Cardiac septum (tissue), 1 donor: ENCODE data around the gene DAPK1. TPM values are rescaled to one million over a fixed set of nuclear protein-coding genes. Genes with fewer than 3 reads are reported as not detected.

Experiments used
- DNase-seq: peaks from one replicate; pipeline ENCODE4 v3.0.0-alpha.2; 2020; ENCODE audit warnings: low spot score
- intact Hi-C: fragments of 100-400 bp; cut with DNase I; formaldehyde crosslinking; loops from one replicate; pipeline ENCODE4 v1.14.0; 2022
- total RNA-seq: library from RNA; stranded (reverse); fragmentation: NEBNext Ultra II Directional; extraction: Animal tissue kit (Norgen Biotek cat#: 25700); gene quantifications from one replicate; pipeline ENCODE4 v1.2.1, GENCODE V29; 2021
- donor health status: DM: no; HTN: no; CAD: no.

The DAPK1 gene
- total RNA-seq, 1 donor from 2014 or later = 2.9 TPM

- DNase-seq = no peak
- intact Hi-C loops = no loop called here
These were observed 214.5 kb downstream of the DAPK1 start for GRCh38 chr9:87711857-87712800.

DNA sequence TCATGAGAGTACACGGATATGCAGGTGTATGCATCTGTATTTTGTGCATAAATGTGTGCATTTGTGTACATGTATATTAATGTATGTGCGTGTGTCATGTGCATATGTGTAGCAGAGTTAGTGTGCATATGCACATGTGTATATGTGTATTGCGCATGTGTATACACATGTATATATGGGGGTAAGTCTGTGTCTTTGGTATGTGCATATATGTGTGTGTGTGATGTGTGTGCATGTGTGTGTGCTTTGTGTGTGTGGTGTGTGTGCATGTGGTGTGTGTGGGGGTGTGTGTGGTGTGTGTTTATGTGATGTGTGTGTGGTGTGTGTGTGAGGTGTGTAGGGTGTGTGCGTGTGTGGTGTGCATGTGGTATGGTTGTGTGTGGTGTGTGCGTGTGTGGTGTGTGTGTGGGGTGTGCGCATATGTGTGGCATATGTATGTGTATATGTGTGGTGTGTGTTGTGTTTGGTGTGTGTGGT lies 215.2 kb downstream of the DAPK1 start:
- intact Hi-C loops = no loop called here
- DNase-seq = no peak

- peak; percentile 88 for DNase-seq
- intact Hi-C loops = no loop called here
These were observed 215.8 kb downstream of the DAPK1 start for GRCh38 chr9:87713278-87713987.

- DNase-seq = no peak
- intact Hi-C loops = no loop called here
These were observed 216.3 kb downstream of the DAPK1 start for GRCh38 chr9:87713988-87714330.

GRCh38 chr9:87714819-87715218 lies 217.2 kb downstream of the DAPK1 start:
- no peak for DNase-seq
- intact Hi-C loops = no loop called here

GRCh38 chr9:87716141-87716540 lies 218.5 kb downstream of the DAPK1 start:
- no peak for DNase-seq
- intact Hi-C loops = no loop called here

- DNase-seq = no peak
- intact Hi-C loops = no loop called here
These were observed 219.8 kb downstream of the DAPK1 start for GRCh38 chr9:87717456-87717855.

DNA sequence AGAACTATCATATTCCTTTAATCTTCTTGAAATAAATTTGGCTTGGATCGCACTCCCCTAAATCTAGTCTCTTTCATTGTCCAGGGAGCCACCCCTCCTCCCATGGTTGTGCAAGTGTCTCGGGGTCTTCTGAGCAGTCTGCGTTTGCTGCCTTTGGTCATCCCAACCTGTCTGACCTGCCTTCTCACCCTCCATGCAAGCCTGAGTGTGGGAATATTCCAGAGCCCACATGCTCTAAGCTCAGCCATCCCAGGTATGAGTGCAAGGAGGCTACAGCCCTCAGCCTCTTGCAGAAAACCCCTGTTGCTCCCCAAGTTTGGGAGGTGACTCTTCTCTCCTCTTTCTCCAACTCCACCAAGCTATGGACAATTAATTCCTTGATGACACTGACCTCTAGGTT lies 220.6 kb downstream of the DAPK1 start:
- intact Hi-C loops = no loop called here
- no peak for DNase-seq

DNA sequence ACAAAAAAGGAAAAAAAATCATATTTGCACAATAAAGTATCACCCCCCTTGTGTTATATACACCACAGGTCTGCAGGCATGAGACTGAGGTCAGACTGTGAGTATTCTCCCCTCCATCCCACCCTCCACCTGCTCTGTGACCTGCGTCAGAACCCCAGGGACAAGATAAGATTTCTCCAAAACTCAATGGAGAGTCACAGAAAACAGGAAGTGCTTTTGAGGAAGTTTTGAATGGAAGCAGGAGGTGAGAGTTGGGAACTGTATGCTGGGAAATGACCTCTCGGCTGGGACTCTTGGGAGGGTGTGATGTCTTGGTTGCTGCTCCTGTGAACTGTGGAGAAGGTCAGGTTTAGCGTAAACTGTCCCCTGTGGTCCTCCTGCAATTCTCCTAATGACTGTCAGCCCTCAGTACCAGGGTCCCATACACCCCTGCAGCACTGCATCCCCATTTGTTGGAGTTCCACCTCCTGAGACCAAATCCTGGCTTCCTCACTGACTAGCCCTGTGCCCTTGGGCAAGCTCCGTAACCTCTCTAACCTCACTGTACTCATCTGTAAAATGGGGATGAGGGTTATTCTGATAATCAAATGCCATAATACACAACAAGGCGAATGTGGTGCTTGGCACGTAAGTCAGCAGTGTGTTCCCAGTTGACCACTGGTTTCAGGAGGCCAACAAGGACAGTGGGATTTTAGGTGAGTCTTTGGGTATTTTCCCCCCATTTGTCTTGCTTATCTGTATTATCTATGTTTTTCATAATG lies 221.4 kb downstream of the DAPK1 start:
- intact Hi-C loops = no loop called here
- DNase-seq = no peak

DNA sequence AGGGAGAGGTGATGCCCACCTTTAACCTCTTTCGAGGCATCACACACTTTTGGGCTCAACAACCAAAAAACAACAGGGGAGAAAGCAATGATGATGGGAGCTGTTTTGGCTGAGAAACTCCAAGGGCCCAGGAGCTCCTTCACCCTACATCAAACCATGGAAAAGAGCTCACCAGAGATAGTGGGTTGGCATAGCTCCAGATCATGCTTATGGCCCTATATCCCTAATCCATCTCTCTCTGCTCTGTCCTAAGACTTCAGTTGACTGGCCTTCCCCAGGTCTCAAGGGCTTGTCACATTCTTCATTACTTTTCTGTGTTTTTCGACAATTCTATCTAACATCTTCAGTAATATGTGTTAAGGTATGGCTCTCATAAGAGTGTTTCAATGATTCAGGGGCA lies 222.5 kb downstream of the DAPK1 start:
- intact Hi-C loops = no loop called here

DNA sequence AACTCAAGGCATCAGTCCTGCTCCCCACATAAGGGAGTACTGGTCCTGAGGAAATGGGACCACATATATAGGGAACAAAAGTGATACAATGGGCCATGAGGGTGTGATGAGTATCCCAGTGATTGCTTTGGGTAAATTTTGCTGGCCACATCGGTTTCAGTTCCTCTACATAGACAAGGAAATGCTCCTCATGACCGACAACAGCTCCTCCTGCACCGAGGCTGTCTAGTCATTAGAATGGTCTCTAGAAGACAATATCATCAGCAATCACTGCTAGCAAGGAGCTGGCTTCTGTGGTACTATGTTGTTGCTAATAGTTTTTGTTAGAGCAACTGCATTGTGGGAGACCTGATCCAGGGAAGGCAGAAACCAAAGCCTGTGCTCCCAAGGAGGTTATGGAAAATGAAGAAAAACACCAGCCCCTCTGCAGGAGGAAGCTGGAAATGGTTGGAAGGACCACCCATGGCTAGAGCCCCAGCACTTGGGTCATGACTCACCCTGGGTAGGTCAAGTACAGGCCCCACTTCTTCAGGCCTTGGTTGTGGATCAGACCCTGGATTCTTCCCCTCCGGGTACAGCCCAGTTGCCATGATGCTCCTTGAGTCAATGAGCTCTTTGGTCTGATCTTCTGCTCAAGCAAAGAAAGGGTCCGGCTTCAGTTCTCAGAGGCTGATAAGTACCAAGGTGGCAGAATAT lies 224.9 kb downstream of the DAPK1 start:
- intact Hi-C loops = no loop called here
- DNase-seq = no peak

More for the DNA sequence above, 222.5 kb downstream of the DAPK1 start:
- DNase-seq = no peak

- DNase-seq = no peak
- intact Hi-C loops = no loop called here
These were observed 227.8 kb downstream of the DAPK1 start for GRCh38 chr9:87725356-87725899.

DNA sequence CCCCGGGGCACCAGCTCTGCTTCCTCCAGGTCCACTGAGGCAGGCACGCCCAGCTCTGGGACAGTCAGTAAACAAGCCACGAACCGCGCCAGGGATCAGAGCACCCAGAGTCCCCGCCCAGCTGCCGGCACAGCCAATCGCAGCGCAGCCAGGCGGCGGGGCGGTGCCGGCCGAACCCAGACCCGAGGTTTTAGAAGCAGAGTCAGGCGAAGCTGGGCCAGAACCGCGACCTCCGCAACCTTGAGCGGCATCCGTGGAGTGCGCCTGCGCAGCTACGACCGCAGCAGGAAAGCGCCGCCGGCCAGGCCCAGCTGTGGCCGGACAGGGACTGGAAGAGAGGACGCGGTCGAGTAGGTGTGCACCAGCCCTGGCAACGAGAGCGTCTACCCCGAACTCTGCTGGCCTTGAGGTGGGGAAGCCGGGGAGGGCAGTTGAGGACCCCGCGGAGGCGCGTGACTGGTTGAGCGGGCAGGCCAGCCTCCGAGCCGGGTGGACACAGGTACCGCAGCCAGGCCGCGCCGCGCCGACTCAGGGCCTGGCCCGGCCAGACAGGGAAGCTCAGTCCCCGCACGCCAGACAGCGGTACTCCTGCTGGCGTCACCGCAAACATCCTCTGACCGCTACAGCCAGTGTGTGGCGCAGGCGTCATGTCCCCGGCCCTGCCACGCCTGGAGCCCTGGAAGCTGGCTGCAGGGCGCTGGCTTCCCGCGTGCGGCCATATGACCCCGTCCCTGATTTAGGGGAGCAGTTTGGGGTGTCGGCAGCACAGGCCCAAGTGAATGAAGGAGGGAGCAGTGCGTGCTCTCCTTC lies 228.4 kb downstream of the DAPK1 start, which contains the start of gene CTSL:
Gene CTSL, plus strand, starts transcription at position 220 of the 810 bp plus-strand sequence. CDS start 1,485 bp downstream, outside the sequence.
- DNase-seq = peak; percentile 97
- intact Hi-C loops = no loop called here

DNA sequence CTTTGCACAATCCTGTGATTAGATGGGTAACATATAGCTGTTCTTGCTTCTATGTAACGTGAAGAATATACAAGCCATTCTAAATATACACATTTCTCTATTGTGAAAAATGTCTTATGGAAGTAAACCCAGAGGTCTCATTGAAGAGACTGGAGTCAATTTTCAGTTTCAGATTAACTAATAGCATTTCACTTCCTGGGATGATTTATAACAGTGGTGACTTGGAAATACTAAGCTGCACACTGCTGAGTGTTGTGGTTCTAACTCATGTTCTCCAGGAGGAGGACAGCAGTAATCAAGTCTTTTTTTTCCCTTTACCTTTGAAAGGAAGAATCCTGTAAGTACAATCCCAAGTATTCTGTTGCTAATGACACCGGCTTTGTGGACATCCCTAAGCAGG lies 231.6 kb downstream of the DAPK1 start:
- intact Hi-C loops = no loop called here
- no peak for DNase-seq

- no peak for DNase-seq
- intact Hi-C loops = no loop called here
These were observed 233.7 kb downstream of the DAPK1 start for GRCh38 chr9:87731321-87731720.

- intact Hi-C loops = no loop called here
- no peak for DNase-seq
These were observed 234.7 kb downstream of the DAPK1 start for GRCh38 chr9:87732344-87732743.

GRCh38 chr9:87732756-87733155 lies 235.1 kb downstream of the DAPK1 start:
- no peak for DNase-seq
- intact Hi-C loops = no loop called here
